ENCODE measurements around the gene ANKH.

ANKH gene

DNA sequence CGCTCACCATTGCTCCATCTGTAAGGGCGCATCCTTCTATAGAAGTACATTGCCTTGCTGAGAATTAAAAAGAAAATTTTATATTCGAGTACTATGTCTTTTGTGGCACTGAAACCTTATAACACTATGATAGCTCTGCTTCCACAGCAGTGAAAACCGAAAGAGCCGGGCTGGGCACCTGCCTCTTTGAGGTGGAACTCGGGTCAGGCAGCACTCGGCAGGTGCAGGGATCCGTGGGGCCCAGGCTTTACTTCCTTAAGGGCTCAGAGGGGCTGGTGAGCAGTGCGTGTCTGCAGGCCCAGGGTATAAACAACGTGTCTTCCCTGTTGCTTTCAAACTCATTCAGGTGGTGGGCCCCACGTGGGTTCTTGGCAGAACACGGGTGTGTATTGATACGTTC is 137.2 kb downstream of the ANKH start:
- no peak for DNase-seq

GRCh38 chr5:14733661-14734060 is 137.9 kb downstream of the ANKH start:
- DNase-seq = no peak

GRCh38 chr5:14732991-14733390 is 138.6 kb downstream of the ANKH start:
- DNase-seq = no peak

DNA sequence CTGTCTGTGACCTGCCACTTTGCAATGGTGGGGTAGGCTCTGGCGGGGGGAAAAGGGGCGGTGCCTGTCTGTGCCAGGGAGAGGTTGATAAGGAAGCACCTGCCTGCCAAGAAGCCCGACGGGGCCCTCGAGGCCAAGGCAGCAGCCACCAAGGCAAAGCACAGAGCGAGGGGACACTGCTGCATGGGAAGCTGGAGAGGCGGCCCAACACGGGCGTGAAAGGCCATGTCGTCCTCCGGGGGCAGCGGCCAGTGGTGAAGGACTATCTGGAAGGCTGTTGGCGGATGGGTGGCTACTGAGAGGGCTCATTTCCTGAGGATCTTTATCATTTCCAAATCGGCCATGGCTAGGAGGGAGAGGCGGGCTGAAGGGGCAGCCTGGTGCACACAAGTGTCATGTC is 140.7 kb downstream of the ANKH start:
- no peak for DNase-seq

DNA sequence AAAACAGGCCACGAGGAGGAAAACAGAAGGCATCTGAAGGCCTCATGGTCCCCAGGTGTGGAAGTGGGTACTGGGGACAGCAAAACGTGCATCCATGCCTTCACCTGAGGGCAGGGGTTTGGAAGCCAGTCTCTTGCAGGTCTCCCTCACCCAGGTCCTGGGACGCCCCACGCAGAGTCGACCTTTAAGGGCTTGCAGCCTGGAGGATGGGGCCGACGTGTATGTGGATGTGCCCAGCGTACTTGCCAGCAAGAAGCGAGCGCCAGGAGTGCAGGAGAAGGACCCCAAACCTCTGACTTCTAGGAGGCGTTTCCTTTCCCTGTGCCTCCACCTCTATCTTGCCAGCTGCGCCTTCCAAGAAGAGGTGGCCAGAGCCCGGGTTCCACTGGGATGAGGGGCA is 141.1 kb downstream of the ANKH start:
- DNase-seq = no peak

DNA sequence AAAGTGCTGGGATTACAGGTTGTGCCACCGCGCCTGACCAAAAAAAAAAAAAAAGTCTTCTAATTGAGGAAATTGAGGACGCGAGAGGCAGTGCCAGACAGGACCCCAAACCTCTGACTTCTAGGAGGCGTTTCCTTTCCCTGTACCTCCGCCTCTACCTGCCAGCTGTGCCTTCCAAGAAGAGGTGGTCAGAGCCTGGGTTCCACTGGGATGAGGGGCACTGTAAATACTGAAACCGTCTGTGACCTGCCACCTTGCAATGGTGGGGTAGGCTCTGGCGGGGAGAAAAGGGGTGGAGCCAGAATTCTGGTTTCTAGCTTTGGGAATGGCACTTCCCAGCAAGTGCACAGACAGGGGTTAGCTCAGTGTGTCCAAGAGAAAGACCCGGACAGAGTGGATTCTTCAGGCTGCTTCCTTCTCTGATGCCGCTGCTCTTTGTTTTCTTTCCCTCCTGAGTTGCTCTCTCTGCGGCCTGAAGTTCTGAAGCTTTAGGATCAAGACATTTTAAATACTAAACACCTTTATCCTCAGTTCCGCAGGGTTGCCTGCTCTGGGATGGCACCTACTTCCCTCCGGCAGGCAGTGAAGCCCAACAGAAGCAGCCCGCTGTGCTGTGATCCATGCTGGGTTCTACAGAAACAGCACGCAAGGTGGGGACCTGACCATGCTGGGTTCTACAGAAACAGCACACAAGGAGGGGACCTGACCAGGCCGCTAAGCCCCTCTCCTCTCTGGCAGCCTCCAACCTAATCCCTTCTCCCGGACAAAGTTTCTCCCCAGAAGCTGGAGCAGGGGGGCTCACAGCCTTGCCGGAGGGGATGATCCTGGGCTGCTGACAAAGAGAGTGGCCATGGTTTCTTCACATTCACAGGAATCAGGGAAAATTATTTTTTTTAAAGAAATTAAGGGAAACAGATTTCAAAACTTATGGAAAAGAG is 141.9 kb downstream of the ANKH start:
- no peak for DNase-seq

- no peak for DNase-seq
These were observed 143.1 kb downstream of the ANKH start for GRCh38 chr5:14728459-14728938.

DNA sequence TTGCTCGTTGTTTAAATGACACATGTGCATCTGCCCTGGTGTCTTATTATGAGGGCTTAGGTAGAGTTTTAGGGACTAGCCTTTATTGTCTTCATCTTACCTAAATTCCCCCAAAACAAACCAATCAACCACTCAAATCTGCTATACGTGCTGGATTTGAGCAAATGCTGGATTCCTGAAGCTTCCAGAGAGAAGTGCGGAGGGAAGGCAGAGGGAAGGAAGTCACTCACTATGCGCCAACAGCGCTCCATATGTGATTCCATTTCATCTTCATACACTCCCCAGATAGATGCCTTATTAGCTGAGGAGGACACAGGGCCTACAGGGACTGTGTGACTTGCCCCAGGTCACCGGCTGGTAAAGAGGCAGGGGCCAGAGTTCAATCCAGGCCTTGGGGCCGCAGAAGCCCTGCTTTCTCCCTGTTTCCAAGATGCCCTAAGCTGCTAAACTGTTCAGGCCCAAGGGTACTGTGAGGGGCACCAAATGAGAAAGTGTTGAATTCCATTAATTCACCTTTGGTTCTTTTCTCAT is 143.6 kb downstream of the ANKH start:
- DNase-seq = no peak

DNA sequence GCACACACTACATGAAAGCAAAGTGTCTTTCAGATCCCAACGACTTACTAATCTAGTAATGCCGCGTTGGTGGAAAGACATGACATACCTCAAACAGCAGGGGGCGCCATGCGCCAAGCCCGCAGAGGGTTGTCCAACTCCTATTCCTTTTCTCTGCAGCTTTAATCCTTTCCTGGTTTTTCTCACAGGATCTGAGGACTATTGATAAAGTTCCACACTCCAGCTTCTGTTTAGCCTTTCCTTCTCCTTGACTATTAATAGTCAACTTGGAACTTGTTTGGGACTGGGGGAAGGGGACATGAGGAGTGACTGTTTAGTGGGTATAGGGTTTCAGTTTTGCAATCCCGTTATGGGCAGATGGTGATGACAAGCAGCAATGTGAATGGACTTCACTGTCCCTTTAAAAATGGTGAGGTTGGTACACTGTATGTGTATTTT is 144.1 kb downstream of the ANKH start:
- peak; percentile 46 for DNase-seq

- DNase-seq = no peak
These were observed 145.3 kb downstream of the ANKH start for GRCh38 chr5:14726066-14726838.

- no peak for DNase-seq
These were observed 146.9 kb downstream of the ANKH start for GRCh38 chr5:14724633-14725032.

GRCh38 chr5:14723701-14724132 is 147.9 kb downstream of the ANKH start:
- DNase-seq = no peak

- no peak for DNase-seq
These were observed 148.7 kb downstream of the ANKH start for GRCh38 chr5:14722923-14723322.

DNA sequence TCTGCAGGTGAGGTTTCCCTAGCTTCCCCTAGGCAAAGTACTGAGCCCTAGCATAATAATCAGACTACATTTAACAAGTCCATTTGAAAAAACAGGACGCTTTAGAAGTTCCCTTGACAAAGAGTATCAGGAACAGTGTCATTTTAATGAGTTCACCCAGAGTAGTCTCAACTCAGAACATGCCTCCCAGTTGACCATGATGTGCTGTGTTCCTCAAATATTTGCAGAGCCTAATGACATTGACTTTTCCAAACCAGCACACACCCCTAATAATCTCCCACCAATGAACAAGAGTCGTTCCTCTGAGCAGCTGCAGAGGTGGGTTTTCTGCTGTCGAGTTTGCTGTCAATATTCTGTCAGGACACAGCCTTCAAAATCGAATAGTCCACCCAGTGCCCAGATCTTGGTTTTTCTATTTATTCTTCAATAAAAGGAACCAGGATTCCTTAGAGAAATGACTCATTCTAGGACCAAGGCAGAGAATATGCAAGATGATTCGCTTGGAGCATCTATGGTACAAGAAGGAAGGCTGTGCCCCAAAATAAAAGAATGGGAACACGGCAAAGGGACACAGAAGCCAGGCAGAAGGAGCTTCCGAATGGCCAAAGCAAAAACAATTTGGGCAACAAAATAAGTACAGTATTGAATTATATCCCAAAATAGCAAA is 149.5 kb downstream of the ANKH start:
- DNase-seq = no peak

- DNase-seq = no peak
These were observed 151.2 kb downstream of the ANKH start for GRCh38 chr5:14720236-14720923.

DNA sequence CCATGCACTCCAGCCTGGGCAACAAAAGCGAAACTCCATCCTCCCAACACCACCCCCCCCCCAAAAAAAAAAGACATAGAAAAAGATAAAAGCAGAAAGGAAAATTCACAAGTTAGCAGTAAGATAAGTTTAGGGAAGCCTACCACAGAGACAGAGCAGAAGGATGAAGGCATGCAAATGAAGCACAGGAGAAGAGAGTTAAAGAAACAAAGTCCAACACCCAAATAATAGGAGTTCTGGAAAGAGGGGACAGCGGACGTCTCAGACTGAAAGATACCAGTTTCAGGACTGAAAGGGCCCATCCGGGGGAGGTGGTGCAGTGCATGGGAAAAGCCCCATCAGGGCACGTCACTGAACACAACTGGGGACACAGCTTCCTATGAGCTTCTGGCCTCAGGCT is 152.8 kb downstream of the ANKH start:
- no peak for DNase-seq

- no peak for DNase-seq
These were observed 154.5 kb downstream of the ANKH start for GRCh38 chr5:14716755-14717752.

DNA sequence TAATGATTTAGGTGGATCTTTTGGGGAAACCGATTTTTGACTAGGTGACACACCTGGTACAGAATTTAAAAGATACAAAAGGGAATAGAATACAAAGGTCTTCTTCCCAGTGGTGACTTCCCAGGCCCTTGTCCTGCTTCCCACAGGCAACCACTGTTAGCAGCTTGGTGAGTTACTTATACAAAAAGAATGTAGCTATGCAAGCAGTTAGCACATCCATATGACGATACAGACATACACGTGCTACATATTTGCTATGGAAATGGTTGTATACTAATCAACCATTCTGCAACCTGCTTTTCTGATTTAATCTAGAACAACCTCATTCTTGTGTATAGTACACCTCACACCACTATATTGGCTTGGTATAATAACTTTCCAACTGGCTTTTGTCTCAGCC is 156.1 kb downstream of the ANKH start:
- no peak for DNase-seq

- no peak for DNase-seq
These were observed 156.9 kb downstream of the ANKH start for GRCh38 chr5:14714706-14715105.
